CD4-positive, alpha-beta T cell treated with Interferon gamma for 1 hour (primary cell): Measurements from ENCODE around the gene ZNF135.

Experiments
- DNase-seq: peaks from one replicate; pipeline ENCODE4 v3.0.0-alpha.2; 2020

Gene ZNF135

DNA sequence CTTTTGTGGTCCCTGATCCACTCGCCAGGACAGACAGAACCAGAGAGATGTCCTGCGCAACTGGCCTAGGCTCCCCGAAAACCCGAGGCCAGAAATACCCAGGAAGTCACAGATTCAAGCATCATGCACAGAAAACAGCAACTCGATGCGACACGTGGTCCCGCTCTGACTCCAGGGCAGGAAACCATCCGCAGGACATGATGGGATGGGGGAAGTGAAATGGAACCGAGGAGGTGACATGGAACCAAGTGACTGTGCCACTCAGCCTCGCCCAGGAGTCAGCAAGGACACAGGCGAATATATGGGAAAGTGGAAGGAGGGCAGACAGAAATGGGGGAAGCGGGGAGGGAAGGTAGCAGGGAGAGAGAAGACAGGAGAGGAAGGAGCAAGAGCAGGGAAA is 37.8 kb downstream of the ZNF135 start:
- no peak for DNase-seq

DNA sequence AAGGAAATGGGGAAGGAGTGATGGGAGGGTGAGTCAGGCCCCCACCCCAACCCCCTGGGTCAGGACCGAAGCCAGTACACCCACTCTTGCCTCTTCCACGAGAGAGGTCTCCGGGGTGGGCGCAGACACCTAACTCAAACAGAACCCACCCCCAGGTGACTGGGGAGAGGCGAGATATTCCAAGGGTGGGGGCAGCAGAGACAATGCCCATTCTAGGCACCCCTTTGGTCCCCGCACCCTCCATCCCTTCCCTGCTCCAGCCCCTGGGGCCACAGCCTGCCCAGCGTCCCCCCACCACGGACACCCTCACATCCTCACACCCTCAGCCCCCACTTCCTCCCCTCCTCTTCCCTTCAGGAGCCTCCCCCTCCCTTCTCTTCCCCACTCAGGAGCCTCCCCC is 38.3 kb downstream of the ZNF135 start:
- no peak for DNase-seq

DNA sequence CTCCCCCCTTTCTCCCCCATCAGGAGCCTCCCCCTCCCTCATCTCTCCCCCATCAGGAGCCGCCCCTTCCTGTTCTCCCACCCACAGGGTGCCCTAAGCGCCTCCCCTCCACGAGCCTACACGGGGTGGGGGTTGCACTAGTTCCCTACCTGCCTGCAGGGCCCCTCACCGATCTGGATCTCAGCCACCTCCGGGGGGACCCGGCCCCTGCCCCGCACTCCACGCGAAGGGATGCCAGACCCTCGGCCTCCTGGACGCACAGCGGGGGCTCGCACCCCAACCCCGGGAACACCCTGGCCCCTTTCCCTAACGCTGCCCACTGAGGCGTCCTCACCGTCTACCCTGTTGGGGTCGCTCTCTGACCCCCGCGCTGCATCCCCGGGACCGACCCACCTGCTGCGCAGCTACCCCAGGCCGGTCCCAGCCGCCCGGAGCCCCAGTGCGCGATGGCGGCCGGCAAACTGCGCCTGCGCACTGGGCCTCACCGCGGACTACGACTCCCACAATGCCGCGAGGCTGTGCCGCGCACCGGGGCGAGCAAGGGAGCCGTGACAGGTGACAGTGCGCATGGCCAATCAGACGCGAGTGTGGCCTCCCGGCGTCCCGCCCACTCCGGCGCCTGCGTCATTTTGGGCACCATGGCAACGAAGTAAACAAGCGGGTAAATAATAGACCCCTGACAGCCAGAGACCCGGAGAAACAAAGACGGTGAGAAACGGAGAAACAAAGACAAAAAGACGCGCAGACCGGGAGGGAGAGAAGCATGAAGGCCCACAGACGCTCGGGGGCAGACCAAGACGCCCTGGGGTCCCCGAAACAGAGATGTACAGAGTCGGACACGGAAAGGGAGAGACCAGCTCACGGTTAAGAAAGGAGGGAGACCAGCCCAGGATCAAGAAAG is 38.9 kb downstream of the ZNF135 start, which contains the start of gene ZSCAN18:
ZSCAN18 (minus strand) TSS at position 451 of the 901 bp plus-strand sequence. CDS start 7,964 bp downstream, outside the sequence.
- peak; percentile 99 for DNase-seq

DNA sequence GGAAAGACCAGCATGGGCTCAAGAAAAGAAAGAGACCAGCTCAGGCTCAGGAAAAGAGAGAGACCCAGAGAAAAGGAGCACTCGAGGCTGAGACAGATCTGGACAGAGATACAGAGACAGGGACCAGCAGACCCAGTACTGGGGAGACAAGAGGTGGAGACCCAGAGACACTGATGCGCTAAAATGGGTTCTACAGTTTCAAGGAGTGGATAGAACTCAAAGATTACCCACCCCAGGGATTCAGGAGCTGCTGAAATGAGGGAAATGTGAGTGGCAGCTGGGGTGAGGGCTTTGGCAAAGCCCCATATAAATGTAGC is 39.6 kb downstream of the ZNF135 start:
- no peak for DNase-seq

DNA sequence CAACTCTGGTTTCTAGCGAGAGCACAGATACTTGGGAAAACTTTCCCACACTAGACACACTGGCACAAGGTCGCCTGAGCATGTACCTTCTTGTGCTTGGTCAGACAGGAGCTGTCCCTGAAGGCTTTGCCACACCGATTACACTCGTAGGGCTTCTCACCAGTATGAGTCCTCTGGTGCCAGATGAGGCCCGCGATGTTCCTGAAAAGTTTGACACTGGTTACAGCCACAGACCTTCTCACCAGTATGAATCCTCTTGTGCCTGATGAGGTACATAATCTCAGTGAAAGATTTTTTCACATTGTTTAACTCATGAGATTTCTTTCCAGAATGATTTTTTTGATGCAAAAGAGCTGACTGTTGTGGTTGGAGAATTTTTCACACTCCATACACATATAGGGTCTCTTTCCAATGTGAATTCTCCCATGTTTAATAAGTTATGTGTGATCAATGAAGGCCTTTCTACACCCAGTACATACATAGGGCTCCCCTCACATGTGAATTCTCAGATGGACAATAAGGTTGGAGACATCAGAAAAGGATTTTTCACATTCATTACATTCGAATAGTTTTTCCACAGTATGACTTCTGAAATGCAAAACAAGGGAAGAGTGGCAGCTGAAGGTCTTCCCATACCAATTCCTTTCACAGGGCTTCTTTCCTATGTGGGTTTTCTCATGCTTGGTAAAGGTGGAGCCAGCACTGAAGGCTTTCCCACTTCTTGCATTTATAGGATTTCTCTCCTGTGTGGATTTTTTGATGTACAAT is 48.9 kb downstream of the ZNF135 start:
- no peak for DNase-seq

DNA sequence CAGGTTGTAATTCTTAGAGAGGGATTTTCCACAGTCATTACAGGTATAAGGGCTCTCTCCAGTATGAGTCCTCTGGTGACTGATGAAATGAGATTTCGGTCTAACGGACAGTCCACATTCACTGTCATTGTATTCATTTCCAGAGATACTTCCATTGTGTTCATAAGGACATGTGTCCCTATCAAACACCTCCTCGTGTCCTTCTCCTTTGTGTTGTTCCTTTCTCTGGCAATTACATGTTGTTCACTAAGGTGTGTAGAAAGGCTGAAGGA is 49.4 kb downstream of the ZNF135 start:
- DNase-seq = no peak

DNA sequence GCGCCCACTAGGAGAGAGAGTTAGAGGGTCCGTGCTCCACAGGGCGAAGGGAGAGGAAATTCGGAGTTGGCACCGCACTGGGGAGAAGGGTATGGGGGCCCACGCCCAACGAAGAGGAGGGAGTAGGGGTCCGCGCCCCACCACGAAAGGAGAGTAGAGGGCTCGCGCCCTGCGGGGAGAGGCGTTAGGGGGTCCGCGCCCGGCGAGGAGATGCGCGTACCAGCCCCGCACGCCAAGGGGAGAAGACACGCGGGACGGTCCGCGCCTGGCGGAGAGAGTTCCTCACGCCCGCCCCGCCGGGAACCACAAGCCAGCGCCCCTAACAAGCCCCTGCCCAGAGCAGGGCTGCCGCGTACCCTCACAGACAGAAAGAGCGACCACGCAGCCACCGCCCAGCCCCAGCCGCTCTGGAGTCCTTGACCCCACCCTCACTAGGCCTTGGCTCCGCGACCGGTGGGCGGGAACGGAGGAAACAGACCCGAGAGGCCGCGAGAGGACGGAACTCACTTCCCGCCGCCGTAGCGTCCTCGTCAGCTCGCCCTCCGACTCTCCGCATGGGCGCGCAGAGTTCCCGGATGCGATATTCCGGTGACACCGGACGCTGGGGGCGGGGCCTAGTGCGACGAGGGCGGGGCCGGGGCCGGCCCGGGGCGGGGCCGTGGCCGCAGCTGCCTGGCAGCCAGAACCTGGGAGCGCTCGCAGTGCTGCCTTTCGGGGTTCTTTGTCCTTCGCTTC is 58.9 kb downstream of the ZNF135 start:
- no peak for DNase-seq

DNA sequence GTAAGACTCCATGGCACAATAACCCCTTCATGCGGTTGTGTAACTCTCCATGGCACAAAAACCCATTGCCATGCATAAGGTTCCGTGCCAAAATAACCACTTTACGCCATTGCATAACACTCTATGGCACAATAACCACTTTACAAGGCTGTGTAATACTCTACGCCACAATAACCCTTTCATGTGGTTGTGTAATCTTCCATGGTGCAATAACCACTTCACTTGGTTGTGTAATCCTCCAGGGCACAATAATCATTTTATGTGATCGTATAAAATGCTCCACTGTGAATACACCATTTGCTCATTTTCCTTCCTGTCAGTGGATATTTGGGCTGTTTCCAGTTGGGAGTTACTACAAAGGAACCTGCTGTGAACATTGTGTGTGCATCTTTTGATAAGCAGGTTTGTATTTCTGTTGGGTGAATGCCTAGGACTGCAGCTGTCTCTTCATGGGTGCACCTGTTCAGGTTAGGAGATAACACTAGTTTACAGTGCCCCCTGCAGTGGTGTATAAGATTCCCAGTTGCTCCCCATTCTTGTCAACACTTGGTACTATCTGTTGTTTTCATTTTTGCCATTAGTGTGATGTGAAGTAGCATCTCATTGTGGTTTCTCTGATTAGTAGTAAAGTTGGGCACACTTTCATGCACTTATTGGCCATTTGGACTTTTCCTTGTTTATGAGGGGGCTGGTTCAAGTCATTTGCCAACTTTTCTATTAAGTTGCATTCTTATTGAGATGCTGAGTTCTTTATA is 60.1 kb downstream of the ZNF135 start:
- no peak for DNase-seq
